Gastrocnemius medialis (tissue), 4 donors: ENCODE results near the gene ZNF80. TPM values are rescaled to one million over a fixed set of nuclear protein-coding genes. Genes with fewer than 3 reads are reported as not detected.

ENCODE experiments used
- ATAC-seq, 2 donors: fragments of 150-250 bp; one replicate each; pipeline ENCODE4 v1.9.1; 2016
- DNase-seq, 2 donors: peaks; one replicate each; pipeline ENCODE4 v3.0.0-alpha.2; 2019
- H3K27ac ChIP-seq, 4 donors: fragments of 200-600 bp; sonication (generic); 1 replicate in 1 of 4; 2 replicates in 3 of 4; pipeline ENCODE4 v1.5.1; 2016 to 2018; ENCODE audit warnings: mild to moderate bottlenecking in 2 of 4, moderate library complexity in 1 of 4
- H3K27me3 ChIP-seq, 3 donors: fragments of 200-600 bp; sonication (generic) in 2 of 3; 1 replicate in 1 of 3; 2 replicates in 2 of 3; pipeline versions ENCODE4 v1.5.1 to v1.6.0; 2016 to 2019; ENCODE audit warnings: mild to moderate bottlenecking in 1 of 3, moderate library complexity in 1 of 3
- H3K36me3 ChIP-seq, 2 donors: fragments of 200-600 bp; sonication (generic) in 1 of 2; one replicate each; pipeline ENCODE4 v1.5.1; 2017 to 2018
- H3K4me1 ChIP-seq, 2 donors: fragments of 200-600 bp; sonication (generic) in 1 of 2; one replicate each; pipeline ENCODE4 v1.5.1; 2016 to 2017; ENCODE audit warnings: mild to moderate bottlenecking in 2 of 2
- H3K4me3 ChIP-seq, 4 donors: fragments of 200-600 bp; sonication (generic) in 3 of 4; 1 replicate in 1 of 4; 2 replicates in 3 of 4; pipeline ENCODE4 v1.5.1; 2016 to 2019; ENCODE audit warnings: mild to moderate bottlenecking in 2 of 4
- H3K9me3 ChIP-seq, 3 donors: fragments of 200-600 bp; sonication (generic) in 2 of 3; 1 replicate in 1 of 3; 2 replicates in 2 of 3; pipeline ENCODE4 v1.5.1; 2016 to 2019
- CTCF ChIP-seq, 5 experiments: fragments of 450-650 bp in 3 of 5; fragments of 200-600 bp in 2 of 5; sonication (generic) in 2 of 5; IDR thresholded peaks in 4 of 5; conservative IDR thresholded peaks in 1 of 5; 1 replicate in 4 of 5; 2 replicates in 1 of 5; pipeline ENCODE4 v1.5.1; 2016 to 2019; ENCODE audit warnings: antibody characterized with exemption in 5 of 5, mild to moderate bottlenecking in 3 of 5, moderate library complexity in 3 of 5
- POLR2A ChIP-seq, 2 donors: fragments of 450-650 bp; IDR thresholded peaks; one replicate each; pipeline ENCODE4 v1.6.1; 2017; ENCODE audit warnings: antibody characterized with exemption in 2 of 2, mild to moderate bottlenecking in 2 of 2, moderate library complexity in 2 of 2
- in situ Hi-C, 4 donors: fragments of 200-750 bp; cut with MboI; loops; one replicate each; pipeline versions ENCODE4 v1.15.0 to v1.8.0; 2017; ENCODE audit warnings: low sequenced_read_pairs in 4 of 4
- intact Hi-C: fragments of 100-400 bp; cut with DNase I; formaldehyde crosslinking; loops from one replicate; pipeline ENCODE4 v1.15.1; 2023; ENCODE audit warnings: low total_unique reads
- total RNA-seq, 4 donors: library from RNA; depleted of rRNA; stranded (reverse); fragments of >200 nt; gene quantifications; one replicate each; pipeline versions ENCODE4 v1.1.0 to v1.2.3, GENCODE V29; 2016

ZNF80 gene
- total RNA-seq, 4 donors from 2014 or later = 0.09 TPM; not detected in 3

GRCh38 chr3:114218006-114218405 is 19.4 kb downstream of the ZNF80 start:
- H3K27ac ChIP-seq = no peak overlapping the region
- TF ChIP-seq POLR2A (IDR thresholded peaks at IDR 0.05) = no peak
- TF ChIP-seq CTCF (IDR thresholded peaks at IDR 0.05 in 4 of 5, conservative IDR thresholded peaks at IDR 0.05 in 1 of 5) = no peak
- ATAC-seq = no peak

GRCh38 chr3:114217266-114217665 is 20.1 kb downstream of the ZNF80 start:
- no peak overlapping the region for H3K4me3 ChIP-seq
- intact Hi-C loops = no loop called here
- H3K27ac ChIP-seq = no peak overlapping the region
- no peak for TF ChIP-seq POLR2A (IDR thresholded peaks at IDR 0.05)
- no peak for TF ChIP-seq CTCF (IDR thresholded peaks at IDR 0.05 in 4 of 5, conservative IDR thresholded peaks at IDR 0.05 in 1 of 5)
- ATAC-seq (no peak), DNase-seq (no peak)
- H3K36me3 ChIP-seq = no peaks in the 10 kb centered on the region
- H3K27me3 ChIP-seq = no peaks in the 10 kb centered on the region
- in situ Hi-C loops = no loop called here
- H3K9me3 ChIP-seq = no peaks in the 10 kb centered on the region
- H3K4me1 ChIP-seq = no peaks in the 10 kb centered on the region

More at GRCh38 chr3:114218006-114218405, 19.4 kb downstream of the ZNF80 start:
- Histone ChIP-seq H3K4me1 (no peaks in the 10 kb centered on the region), H3K9me3 (no peaks in the 10 kb centered on the region), H3K36me3 (no peaks in the 10 kb centered on the region), H3K27me3 (no peaks in the 10 kb centered on the region), H3K4me3 (no peak overlapping the region)
- no peak for DNase-seq
- intact Hi-C loops (no loop called here), in situ Hi-C loops (no loop called here)

GRCh38 chr3:114216186-114216970 is 21.0 kb downstream of the ZNF80 start:
- in situ Hi-C loops (no loop called here), intact Hi-C loops (no loop called here)
- no peaks in the 10 kb centered on the region for H3K36me3 ChIP-seq
- TF ChIP-seq POLR2A (IDR thresholded peaks at IDR 0.05) (no peak), CTCF (IDR thresholded peaks at IDR 0.05 in 4 of 5, conservative IDR thresholded peaks at IDR 0.05 in 1 of 5) (no peak)
- no peaks in the 10 kb centered on the region for H3K4me1 ChIP-seq
- H3K27ac ChIP-seq = no peak overlapping the region
- no peaks in the 10 kb centered on the region for H3K27me3 ChIP-seq
- no peaks in the 10 kb centered on the region for H3K9me3 ChIP-seq
- ATAC-seq (no peak), DNase-seq (no peak)
- no peak overlapping the region for H3K4me3 ChIP-seq

- Histone ChIP-seq H3K36me3 (no peaks in the 10 kb centered on the region), H3K4me3 (no peak overlapping the region), H3K27me3 (no peaks in the 10 kb centered on the region), H3K27ac (no peak overlapping the region), H3K4me1 (no peaks in the 10 kb centered on the region), H3K9me3 (no peaks in the 10 kb centered on the region)
- ATAC-seq (no peak), DNase-seq (no peak)
- no peak for TF ChIP-seq POLR2A (IDR thresholded peaks at IDR 0.05)
- TF ChIP-seq CTCF (IDR thresholded peaks at IDR 0.05 in 4 of 5, conservative IDR thresholded peaks at IDR 0.05 in 1 of 5) = no peak
- in situ Hi-C loops (no loop called here), intact Hi-C loops (no loop called here)
Measured at GRCh38 chr3:114214542-114215341, 22.6 kb downstream of the ZNF80 start.
